ENCODE measurements around the gene GNA14.
"Not testable (repeated sequence)": the region's sequence is repeated elsewhere in the genome, so short reads cannot be mapped to it uniquely, and the experiment has no call there.

The GNA14 gene

DNA sequence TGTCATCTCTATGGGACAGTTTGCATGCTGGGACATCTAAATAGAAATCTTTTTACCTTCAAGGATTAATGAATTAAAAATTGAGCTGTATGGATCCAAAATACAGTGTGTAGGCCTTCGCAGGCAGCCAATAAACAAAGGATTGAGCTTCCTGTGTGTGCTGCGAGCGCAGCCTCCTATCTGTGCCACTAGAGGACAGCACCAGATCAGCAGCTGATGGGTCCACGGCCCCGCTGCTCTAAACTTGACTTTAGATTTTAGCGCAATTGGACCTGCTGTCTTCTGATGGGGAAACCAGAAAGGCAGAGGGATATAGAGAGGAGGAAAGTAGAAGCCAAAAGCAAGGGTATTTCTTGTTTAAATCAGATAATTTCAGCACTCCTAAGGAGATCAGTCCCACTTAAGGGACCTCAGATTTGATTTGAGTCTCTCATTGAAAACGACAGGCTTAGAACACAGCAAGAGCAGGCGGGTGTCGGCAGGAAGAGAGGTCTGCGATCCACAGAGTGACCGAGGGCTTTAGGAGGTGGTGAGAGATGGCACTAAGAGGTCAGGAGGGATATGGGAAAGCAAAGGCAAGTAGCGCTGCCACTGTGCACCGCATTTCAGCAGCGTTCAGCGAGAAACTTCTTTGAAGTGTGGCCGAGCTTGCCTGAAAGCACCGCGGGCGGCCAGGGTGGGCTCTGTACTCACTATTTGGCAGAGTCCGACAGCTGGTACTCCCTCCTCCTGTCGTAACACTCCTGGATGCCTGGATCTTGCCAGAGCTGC lies 214.3 kb downstream of the GNA14 start:
- TF ChIP-seq POLR2A (IDR thresholded peaks at IDR 0.05; ENCODE audit: low read length) (no peak), GATA1 (IDR thresholded peaks at IDR 0.05; ENCODE audit: low read depth, low read length) (no peak)
- peak; percentile 45 to 61 for DNase-seq

GRCh38 chr9:77432053-77432452 lies 216.1 kb downstream of the GNA14 start:
- TF ChIP-seq GATA1 (IDR thresholded peaks at IDR 0.05; ENCODE audit: low read depth, low read length) (no peak), POLR2A (IDR thresholded peaks at IDR 0.05; ENCODE audit: low read length) (no peak)
- no peak for DNase-seq

DNA sequence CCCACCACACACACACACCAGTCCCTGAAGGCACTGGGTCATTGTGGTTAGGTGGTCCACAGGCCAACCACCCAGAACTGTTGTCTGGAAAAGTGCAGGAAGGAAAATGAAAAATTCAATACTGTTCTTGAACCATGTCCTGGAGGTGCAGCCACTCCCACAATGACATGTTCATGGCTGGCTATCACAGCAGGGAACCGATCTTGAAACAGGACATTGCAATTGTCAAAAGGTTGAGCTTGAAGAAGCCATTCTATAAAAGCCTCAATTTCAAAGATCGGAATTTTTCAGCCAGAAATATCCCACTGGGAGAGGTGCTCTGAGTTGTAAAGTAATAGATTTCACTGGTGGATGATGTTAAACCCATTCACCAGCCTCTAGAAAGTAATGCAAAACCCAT lies 218.2 kb downstream of the GNA14 start:
- TF ChIP-seq GATA1 (IDR thresholded peaks at IDR 0.05; ENCODE audit: low read depth, low read length) (no peak), POLR2A (IDR thresholded peaks at IDR 0.05; ENCODE audit: low read length) (no peak)
- DNase-seq, result no peak

DNA sequence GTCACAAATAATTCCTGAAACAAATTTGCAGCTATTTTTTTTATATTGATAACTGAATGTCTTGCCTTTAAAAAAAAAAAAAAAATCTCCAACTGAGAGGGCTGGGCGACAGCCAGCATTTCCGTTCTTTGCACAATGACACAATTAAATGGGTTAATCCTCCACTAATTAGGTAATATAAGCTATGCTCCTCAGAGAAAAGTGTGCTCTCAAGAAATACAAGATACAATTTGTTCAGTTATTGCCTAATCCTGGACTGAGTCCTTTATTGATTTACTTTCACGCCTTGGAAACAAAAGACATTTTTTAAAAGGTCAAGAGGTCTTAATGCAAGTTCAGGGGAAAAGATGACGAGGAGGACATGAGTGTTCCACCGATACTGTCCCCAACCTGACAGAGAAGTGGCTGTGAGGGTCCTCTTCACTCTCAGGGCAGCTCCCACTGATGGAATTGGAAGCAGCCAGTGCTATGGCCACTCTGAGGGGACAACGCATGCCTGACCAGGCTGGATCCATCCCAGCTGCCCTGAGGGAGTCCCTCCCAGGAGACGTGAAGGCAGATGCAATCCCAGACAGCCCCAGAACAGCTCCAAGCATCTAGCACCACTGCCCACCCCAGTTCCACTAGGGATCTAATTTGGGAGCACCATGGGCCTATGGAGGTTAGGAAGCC lies 220.7 kb downstream of the GNA14 start:
- TF ChIP-seq GATA1 (IDR thresholded peaks at IDR 0.05; ENCODE audit: low read depth, low read length), result no peak
- no peak for TF ChIP-seq POLR2A (IDR thresholded peaks at IDR 0.05; ENCODE audit: low read length)
- DNase-seq, result no peak

GRCh38 chr9:77426712-77427111 lies 221.4 kb downstream of the GNA14 start:
- TF ChIP-seq GATA1 (IDR thresholded peaks at IDR 0.05; ENCODE audit: low read depth, low read length), result no peak
- no peak for TF ChIP-seq POLR2A (IDR thresholded peaks at IDR 0.05; ENCODE audit: low read length)
- no peak for DNase-seq

DNA sequence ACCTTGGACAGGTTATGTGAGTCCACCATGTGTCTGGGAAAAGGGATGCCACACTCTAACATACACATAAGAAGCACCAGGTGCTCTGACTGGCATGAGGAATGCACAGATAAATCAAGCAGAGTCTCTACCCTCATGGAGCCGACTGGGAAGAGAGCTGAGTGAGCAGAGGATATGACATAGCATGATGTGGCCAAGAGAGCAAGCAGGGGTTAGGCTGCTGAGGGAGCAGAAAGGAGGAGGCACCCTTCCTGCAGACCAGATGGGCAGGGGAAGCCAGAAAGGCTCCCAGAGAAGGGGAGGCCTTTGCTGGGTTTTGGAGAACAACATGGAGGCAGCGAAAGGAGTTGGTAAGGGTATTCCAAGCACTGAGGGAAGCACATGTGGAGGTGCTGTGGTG lies 223.1 kb downstream of the GNA14 start:
- TF ChIP-seq POLR2A (IDR thresholded peaks at IDR 0.05; ENCODE audit: low read length), result no peak
- no peak for TF ChIP-seq GATA1 (IDR thresholded peaks at IDR 0.05; ENCODE audit: low read depth, low read length)
- no peak for DNase-seq

GRCh38 chr9:77423841-77424240 lies 224.3 kb downstream of the GNA14 start:
- no peak for DNase-seq
- no peak for TF ChIP-seq POLR2A (IDR thresholded peaks at IDR 0.05; ENCODE audit: low read length)
- TF ChIP-seq GATA1 (IDR thresholded peaks at IDR 0.05; ENCODE audit: low read depth, low read length), result no peak

GRCh38 chr9:77422969-77423368 lies 225.2 kb downstream of the GNA14 start:
- TF ChIP-seq GATA1 (IDR thresholded peaks at IDR 0.05; ENCODE audit: low read depth, low read length) (no peak), POLR2A (IDR thresholded peaks at IDR 0.05; ENCODE audit: low read length) (no peak)
- no peak for DNase-seq

DNA sequence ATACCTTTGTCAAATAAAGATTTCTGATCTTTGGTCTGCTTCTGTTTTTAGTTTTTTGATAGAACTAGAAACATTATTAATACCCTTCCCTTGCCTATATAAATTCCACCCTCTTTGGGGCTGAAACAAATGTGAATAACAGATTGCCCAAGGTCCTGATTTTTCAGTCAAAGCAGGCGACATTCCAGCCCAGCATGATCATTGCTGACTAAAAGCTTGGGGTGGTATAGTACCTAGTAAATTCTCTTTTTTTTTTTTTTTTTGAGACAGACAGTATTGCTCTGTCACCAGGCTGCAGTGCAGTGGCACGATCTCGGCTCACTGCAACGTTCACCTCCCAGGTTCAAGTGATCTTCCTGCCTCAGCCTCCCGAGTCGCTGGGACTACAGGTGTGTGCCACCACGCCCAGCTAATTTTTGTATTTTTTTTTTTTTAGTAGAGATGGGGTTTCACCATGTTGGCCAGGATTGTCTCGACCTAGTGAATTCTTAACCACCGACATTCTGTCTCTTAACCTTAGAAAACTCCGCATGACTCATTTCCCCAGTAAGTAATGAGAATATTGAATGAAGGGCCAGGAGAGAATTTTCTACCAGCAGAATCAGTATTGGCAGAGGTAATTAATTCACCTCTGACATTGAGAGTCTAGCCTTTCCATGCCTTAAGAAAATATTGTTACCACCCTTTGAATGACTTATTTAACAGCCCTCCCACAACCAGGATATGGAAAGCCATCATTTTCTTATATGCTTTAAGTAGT lies 226.4 kb downstream of the GNA14 start:
- no peak for TF ChIP-seq POLR2A (IDR thresholded peaks at IDR 0.05; ENCODE audit: low read length)
- TF ChIP-seq GATA1 (IDR thresholded peaks at IDR 0.05; ENCODE audit: low read depth, low read length), result no peak
- no peak for DNase-seq

DNA sequence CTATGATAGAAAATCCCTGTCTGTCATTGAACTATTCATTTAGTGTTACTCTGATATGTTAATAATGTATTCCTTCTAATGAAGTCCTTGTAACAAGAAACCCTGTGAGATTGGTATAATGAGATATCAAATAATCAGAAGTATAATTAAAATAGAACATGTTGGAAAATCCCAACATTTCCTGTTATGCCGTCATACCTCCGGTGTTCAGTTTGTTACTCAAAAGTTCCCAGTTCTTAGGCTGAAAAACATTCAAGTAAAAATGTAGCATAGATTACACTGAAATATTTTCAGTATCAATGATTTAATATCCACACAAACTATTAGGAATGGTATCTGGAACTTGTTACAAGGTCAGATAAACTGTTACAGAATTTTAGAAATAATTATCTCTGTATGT lies 227.5 kb downstream of the GNA14 start:
- no peak for DNase-seq
- TF ChIP-seq GATA1 (IDR thresholded peaks at IDR 0.05; ENCODE audit: low read depth, low read length), result no peak
- no peak for TF ChIP-seq POLR2A (IDR thresholded peaks at IDR 0.05; ENCODE audit: low read length)

- TF ChIP-seq GATA1 (IDR thresholded peaks at IDR 0.05; ENCODE audit: low read depth, low read length), result no peak
- TF ChIP-seq POLR2A (IDR thresholded peaks at IDR 0.05; ENCODE audit: low read length), result no peak
- DNase-seq, result no peak
Measured at GRCh38 chr9:77418226-77418625, 229.9 kb downstream of the GNA14 start.

DNA sequence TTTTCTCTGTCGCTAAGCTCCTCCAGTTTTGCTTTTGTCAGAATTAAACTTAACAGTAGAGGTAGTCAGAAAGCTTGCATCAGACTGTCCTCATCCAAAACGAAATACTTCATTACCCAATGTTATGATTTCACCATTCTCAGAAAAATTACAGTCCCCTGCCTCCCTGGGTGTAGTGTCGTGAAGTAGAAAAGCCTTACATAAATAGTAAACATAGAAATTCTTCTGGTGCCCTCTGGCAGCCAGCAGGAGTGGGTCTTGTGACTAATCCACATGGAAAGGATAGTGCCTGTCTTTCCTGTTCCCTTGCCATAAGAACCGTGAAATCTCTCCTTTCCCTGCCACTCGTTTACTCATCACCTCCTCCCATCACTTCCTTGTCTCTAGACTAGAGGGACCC lies 230.6 kb downstream of the GNA14 start:
- DNase-seq, result no peak
- no peak for TF ChIP-seq GATA1 (IDR thresholded peaks at IDR 0.05; ENCODE audit: low read depth, low read length)
- no peak for TF ChIP-seq POLR2A (IDR thresholded peaks at IDR 0.05; ENCODE audit: low read length)

GRCh38 chr9:77408521-77408920 lies 239.6 kb downstream of the GNA14 start:
- DNase-seq, result not testable (repeated sequence)

DNA sequence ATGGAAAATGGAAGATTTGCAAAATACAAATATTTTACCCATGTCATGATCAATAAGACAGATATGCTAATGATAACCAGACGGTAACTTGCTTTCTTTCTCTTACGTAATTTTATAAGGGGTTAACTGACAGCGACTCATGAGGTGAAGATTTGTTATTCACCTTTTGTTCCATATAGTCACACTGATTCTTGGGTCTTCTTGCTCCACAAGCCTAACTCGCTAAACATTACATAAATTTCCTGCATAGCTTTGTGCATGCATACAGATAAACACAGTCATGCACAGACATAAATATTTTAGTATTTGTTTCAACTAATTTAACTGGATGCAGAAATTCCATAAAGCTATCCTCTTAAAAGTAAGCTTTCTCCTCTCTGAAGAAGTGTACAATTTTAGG lies 244.9 kb downstream of the GNA14 start:
- TF ChIP-seq POLR2A (IDR thresholded peaks at IDR 0.05; ENCODE audit: low read length) (no peak), GATA1 (IDR thresholded peaks at IDR 0.05; ENCODE audit: low read depth, low read length) (no peak)
- no peak for DNase-seq
